22Rv1 (cell line): ENCODE data around the gene CD46.

Experiments
- ZFX ChIP-seq: fragments of 450-650 bp; IDR thresholded peaks from 2 replicates; pipeline ENCODE4 v1.6.1; 2017; ENCODE audit warnings: antibody characterized with exemption, borderline replicate concordance
- TF ChIP-seq, protein P1 (sequence below): fragments of 450-650 bp; IDR thresholded peaks from 2 replicates; pipeline ENCODE4 v1.5.1; 2017; ENCODE audit warnings: mild to moderate bottlenecking

DNA sequence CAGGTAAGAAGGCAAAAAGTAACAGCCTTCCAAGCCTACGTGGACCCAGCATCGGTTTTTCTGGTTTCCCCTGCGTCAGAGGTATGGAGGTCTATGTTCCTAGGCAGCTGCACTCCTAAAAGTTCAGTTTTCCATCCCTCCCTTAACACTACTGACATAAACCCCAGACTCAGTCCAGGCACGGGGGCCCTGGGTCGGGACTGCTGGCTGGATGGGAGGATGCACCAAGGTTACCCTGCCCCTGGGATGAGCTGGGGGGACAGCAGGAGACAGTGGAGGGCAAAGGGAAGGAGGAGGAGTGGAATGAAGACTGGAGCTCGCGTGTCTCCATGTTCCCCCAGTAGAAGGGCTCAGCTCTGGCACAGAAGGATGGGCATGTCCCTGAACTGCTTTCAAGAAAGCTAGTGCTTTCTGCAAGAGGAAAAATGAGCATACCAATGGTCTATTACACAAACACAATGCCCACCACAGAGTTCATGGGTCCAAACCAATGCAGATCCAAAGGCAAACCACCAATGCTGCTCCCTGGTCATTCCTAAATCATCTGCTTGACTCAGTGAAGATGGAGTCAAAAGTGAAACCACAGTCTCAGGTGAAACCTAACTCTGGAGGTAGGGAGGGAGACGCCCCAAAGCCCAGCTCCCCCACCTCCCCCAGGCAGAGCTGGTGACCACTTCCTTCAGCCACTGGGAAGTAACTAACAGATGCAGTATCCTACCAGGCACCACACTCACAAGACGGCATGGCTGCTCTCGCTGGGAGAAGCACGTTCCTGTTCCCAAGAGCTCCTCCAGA, 54.9 kb downstream of the CD46 start:
- TF ChIP-seq, protein P1, sequence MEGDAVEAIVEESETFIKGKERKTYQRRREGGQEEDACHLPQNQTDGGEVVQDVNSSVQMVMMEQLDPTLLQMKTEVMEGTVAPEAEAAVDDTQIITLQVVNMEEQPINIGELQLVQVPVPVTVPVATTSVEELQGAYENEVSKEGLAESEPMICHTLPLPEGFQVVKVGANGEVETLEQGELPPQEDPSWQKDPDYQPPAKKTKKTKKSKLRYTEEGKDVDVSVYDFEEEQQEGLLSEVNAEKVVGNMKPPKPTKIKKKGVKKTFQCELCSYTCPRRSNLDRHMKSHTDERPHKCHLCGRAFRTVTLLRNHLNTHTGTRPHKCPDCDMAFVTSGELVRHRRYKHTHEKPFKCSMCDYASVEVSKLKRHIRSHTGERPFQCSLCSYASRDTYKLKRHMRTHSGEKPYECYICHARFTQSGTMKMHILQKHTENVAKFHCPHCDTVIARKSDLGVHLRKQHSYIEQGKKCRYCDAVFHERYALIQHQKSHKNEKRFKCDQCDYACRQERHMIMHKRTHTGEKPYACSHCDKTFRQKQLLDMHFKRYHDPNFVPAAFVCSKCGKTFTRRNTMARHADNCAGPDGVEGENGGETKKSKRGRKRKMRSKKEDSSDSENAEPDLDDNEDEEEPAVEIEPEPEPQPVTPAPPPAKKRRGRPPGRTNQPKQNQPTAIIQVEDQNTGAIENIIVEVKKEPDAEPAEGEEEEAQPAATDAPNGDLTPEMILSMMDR, result no peak
- no peak for TF ChIP-seq ZFX
